Activated naive CD4-positive, alpha-beta T cell treated with Interleukin-2 at 50 U/mL for 16 hours (primary cell): ENCODE results near the gene ZCCHC9.
"Not testable (repeated sequence)": the region's sequence is repeated elsewhere in the genome, so short reads cannot be mapped to it uniquely, and the experiment has no call there.

Experiments
- DNase-seq: peaks from one replicate; pipeline ENCODE4 v3.0.0-alpha.2; 2020

Gene ZCCHC9, protein sequence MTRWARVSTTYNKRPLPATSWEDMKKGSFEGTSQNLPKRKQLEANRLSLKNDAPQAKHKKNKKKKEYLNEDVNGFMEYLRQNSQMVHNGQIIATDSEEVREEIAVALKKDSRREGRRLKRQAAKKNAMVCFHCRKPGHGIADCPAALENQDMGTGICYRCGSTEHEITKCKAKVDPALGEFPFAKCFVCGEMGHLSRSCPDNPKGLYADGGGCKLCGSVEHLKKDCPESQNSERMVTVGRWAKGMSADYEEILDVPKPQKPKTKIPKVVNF

DNA sequence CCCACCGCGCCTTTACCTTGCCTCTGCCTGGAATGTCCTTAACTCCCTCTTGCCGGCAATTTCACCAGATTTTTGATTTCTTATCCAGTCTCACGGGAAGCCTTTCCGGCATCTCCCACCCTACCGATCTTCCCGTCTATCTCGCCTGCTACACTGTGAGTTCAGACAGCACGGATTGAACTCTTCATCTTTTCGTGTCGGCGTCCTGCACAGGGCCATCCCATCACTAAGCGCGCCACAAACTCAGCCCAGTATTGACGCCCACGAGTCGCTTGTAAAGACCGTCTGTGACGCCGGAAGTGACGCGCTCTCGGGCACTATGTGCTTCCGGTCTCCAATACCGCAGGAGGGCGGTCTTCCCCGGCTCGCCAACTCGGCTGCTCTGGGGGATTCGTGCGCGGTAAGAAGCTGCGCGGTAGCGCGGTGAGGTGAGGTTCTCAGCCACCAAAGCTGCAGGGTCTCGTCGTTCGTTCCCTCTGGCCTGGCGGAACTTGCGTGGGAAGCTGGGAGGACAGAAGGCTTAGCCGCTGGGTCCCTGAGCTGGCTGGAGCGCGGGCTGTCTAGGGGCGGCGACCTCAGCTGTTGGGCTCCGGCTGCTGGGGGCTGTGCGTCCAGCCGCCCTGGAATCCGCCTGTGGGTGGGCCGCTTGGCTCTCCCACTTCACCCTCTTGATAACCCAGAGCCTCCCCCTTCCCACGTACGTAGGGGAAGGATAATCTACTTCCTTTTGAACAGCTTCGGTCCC, at the start of gene ZCCHC9:
Gene ZCCHC9 (plus strand): TSS at position 317 of the 745 bp plus-strand sequence. CDS start 3,171 bp downstream, outside the sequence.
- DNase-seq: peak; percentile 92

DNA sequence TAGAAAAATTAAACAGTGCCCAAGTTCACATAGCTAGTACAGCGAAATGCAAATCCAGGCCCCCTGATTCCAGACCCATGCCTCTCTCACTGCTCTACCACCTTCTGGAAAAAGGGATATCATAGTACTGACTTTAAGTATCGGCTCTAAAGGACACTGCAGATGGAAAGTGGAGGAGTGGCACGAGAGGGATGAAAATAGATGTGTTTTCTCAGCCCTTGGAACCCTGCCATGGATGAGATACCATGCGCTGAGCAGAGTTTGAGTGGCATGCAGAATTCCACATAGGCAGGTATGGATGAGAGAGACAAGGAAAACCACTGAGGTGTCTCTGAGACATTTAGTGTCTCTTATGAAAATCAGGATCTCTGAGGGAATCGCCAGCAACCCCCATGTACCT, 49.5 kb upstream of the ZCCHC9 start:
- no peak for DNase-seq

DNA sequence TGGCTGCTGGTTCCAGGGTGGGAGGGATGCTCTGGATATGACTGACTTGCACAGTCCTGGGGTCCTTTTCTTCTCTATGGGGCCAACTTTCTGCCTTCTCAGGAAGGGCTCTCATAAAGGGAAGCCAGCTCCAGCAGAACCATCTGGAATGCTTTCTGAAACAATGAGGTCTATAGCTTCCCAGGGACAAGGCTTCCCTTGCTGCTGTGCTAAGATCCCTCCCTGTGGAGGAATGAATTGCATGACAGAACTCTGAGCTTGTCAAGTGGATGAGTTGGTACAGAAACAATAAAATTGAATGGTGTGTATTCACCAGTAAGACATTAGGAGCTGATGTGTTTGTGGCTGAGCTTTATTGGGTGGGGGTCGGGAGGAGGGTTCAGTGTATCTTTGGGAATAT, 48.5 kb upstream of the ZCCHC9 start:
- no peak for DNase-seq

DNA sequence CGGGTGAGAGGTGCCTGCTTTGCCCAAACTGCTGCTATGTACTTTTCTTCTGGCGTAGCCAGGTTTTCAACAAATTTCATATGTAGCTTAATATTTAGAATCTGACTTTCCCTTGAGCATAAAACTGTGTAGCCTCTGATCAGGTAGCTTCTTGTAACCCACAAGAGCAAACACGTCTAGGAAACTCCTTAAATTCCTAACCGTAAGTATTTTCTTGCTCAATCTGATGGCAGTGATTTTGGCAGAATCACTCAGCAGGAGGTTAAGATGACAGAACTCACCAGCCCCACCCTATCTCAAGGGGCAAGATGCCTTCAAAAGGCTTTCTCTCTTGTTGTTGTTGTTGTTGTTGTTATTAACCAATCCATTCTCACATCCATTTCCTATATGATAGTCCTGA, 47.5 kb upstream of the ZCCHC9 start:
- no peak for DNase-seq

DNA sequence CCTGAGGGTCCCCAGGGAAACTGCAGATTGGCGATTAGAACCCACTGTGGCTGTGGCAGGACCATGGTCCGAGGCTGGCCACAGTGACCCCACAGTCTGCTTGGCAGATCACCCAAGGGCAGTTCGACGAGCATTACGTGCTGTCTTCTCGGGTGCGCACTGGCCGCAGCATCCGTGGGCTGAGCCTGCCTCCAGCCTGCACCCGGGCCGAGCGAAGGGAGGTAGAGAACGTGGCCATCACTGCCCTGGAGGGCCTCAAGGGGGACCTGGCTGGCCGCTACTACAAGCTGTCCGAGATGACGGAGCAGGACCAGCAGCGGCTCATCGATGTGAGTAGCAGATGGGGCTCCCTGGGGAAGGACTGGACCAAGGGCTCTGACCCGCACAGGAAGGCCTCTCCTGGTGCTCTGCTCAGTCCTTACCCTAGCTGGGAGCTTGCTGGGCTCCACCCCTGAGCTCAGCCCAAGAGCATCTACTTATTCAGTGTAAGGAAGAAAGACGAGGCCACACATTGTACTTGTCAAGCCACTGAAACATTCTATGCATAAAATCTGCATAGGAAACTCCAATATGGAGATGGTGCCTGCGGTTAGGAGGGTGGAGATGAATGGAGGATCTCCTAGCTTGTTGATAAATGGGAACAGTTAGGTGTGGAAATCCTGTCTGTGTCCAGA, 46.4 kb upstream of the ZCCHC9 start:
- no peak for DNase-seq

DNA sequence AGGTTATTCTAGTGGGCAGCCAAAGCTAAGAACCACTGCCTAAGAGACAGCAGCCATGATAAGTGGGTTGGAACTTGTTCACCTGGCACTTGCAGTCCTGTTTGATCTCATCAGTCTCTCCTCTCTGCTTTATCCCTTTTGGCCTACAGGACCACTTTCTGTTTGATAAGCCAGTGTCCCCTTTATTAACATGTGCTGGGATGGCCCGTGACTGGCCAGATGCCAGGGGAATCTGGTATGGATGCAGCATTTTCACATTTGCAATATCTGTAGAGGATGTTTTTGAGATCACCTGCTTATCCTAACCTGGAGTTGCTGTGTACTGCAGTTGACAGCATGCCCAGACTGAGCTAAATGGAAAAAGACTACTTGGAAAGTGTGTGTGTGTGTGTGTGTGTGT, 44.6 kb upstream of the ZCCHC9 start:
- no peak for DNase-seq

DNA sequence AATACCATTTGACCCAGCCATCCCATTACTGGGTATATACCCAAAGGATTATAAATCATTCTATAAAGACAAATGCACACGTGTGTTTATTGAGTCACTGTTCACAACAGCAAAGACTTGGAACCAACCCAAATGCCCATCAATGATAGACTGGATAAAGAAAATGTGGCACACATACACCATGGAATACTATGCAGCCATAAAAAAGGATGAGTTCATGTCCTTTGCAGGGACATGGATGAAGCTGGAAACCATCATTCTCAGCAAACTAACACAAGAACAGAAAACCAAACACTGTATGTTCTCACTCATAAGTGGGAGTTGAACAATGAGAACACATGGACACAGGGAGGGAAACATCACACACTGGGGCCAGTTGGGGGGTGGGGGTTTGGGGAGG, 38.6 kb upstream of the ZCCHC9 start:
- DNase-seq: not testable (repeated sequence)

DNA sequence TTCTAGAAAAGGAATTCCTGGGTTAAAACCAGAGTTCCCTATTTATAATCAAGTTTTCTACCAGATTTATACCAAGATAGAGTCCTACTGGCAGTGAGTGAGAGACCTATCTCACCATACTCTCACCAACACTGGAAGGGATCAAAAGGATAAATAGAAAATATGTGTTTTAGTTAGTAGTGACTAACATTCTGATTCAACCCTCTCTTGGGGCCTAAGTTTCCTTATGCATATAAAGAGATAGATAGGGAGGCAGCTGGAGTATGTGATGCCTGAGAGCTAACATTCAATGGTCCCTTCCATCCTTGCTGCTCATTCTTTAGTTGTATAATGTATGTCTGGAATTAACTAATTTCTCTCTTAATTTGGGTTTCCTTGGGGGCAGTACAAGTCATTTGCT, 36.3 kb upstream of the ZCCHC9 start:
- no peak for DNase-seq

DNA sequence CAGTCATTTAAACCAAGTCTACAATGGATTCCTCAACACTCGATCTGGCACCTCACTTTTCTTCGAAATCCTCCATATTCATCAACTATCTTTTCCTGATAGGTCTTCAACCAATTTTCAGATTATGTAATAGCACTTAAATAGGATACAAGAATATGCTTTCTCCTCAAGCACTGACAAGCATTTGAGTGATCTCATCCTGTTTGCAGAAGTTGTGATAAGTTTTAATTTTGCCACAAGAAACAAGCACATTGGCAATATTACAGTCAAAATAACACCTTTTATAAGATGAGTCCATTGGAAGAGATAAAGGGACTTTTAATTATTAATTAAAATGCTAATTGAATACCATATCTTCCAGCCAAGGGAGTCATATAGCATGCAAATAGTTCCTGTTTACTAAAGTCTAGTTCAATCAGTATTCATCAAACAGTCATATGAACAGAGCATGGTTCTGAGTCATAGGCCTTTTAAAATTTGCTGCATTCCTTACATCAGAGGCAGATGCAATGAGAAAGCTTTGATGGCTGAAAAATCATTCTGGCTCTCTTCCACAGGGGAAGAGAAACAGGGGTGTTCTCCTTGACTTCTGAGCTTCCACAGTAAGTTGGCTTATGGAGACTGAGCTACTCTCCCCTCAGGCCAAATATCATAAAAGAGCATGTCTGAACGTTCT, 32.7 kb upstream of the ZCCHC9 start:
- DNase-seq: no peak

DNA sequence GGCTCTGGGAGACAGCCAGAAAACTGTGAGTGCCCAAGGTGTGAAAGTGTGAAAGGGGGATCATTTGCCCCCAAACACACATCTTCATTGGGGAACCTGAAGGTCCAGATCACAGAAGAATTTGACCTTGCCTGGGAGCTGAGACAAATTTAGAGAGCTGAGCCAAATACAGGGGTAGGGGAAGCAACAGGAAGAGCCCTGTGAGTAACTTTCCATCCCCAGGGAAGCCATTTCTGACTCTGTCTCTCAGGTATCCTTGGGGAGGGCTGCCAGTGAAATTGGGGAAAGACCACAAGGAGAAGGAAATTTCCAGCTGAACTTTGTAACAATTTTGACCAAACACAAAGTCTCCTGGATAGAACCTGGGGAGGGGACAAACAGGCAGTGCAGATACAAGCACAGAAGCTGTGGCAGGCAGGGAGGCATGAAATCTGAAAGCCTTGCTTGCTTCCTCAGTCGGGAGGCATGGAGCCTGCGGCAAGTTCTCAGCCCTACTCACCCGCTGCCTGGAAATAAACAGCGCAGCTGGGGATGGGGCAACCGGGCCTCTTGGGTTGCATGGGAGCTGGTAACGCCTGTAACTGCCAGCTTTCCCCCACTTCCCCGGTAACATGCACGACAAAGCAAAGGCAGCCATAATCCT, 31.5 kb upstream of the ZCCHC9 start:
- DNase-seq: no peak

DNA sequence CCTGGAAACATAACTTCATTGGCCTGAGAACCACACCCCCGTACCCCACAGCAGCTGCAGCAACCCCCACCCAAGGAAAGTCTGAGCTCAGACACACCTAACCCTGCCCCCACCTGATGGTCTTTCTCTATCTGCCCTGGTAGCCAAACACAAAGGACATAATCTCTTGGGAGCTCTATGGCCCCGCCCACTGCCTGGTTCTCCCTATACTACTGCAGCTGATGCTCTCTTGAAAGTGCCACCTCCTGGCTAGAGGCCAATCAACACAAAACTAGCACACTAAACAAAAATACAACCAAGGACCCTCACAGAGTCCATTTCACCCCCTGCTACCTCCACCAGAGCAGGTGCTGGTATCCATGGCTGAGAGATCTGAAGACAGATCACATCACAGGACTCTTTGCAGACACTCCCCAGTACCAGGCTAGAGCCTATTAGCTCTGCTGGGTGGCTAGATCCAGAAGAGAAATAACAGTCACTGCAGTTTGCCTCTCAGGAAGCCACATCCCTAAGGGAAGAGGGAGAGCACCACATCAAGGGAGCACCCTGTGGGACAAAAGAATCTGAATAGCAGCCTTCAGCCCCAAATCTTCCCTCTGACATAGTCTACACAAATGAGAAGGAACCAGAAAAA, 30.9 kb upstream of the ZCCHC9 start:
- not testable (repeated sequence) for DNase-seq

DNA sequence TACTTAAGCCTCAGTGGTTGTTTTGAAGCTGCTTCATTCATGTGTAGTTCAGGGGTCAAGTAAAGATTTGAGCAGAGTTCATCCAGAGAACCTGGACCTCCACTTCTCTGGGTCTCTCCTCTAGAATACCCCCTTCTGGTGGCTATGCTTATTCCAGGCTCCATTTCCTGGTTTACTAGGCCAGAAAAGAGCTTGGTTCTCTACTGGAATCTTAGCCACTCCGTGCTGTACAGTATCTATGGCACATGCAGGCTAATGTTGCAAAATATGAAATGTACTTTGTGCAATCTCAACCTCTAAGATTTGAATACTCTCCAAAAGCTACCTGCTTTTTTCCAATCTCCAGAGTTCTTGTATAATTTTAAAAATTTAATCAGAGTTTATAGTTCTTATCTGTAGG, 17.4 kb upstream of the ZCCHC9 start:
- no peak for DNase-seq

DNA sequence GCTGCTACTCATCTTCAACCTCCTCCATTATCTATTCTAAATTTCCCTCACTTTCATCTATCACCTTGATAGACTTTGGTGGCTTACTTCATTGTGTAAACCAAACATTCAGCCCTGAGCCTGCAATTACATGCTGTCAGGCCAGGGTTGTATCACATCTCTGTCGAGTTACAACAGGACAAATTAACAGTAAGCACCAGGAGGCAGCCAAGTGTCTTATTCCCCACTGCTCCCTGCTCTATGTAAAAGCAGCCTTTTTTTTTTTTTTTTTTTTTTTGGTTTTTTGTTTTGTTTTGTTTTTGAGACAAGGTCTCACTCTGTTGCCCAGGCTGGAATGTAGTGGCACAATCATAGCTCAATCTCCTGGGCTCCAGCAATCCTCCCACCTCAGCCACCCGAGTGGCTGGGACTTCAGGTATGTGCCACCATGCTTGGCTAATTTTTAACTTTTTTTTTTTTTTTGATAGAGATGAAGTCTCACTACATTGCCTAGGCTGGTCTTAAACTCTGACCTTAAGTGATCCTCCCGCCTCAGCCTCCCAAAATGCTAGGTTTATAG, 15.2 kb upstream of the ZCCHC9 start:
- DNase-seq: no peak

DNA sequence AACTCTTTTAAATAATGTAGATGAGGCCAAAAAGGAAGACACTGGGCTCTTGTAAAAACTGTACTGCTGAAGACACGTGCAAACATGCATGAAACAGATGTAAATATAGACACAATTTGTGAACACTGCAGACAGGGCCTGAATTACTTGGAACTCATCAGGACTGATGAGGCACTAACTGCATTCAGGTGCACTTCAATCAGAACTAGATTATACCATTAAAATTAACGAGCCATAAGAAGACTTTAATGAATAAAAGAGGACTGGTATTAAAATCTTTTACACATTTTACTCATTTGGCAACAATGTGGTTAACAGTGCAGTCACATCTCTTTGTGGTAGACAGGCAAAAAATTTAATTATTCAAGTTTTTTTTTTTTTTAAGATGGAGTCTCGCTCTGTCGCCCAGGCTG, 13.4 kb upstream of the ZCCHC9 start:
- no peak for DNase-seq

DNA sequence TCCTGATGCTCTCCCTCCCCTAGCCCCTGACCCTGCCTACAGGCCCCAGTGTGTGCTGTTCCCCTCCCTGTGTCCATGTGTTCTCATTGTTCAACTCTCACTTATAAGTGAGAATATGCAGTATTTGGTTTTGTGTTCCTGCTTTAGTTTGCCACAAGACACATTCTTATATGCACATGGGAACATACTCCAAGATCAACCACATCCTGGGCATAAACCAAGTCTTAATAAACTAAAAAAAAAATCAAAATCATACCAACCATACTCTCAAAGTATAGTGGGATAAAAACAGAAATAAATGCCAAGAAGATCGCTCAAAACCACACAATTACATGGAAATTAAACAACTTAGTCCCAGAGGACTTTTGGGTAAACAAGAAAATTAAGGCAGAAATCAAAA, 11.2 kb upstream of the ZCCHC9 start:
- no peak for DNase-seq

DNA sequence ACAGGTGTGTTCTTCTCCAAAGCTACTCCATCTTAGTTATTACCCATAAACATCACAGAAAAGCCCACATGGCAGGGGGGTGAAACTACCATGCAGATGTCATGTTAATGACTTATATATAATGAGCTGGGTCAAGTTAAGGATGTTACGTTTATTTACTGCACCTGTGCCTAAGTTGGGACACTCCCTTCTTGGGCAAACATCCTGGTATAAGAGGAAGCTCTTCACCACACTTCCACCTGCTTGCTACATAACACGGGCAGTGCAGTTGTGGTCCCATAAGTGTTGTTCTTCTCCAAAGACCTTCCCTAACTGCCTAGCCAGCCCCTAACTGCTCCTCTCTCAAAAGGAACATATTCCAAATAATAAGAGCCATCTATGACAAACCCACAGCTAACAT, 9.3 kb upstream of the ZCCHC9 start:
- no peak for DNase-seq

DNA sequence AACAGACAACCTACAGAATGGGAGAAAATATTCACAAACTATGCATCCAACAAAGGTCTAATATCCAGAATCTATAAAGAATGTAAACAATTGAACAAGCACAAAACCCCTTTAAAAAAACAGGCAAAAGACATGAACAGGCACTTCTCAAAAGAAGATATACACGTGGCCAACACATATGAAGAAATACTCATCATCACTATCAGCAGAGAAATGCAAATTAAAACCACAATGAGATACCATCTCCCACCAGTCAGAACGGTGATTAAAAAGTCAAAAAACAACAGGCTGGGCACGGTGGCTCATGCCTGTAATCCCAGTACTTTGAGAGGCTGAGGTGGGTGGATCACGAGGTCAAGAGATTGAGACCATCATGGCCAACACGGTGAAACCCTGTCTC, 7.4 kb upstream of the ZCCHC9 start:
- not testable (repeated sequence) for DNase-seq

DNA sequence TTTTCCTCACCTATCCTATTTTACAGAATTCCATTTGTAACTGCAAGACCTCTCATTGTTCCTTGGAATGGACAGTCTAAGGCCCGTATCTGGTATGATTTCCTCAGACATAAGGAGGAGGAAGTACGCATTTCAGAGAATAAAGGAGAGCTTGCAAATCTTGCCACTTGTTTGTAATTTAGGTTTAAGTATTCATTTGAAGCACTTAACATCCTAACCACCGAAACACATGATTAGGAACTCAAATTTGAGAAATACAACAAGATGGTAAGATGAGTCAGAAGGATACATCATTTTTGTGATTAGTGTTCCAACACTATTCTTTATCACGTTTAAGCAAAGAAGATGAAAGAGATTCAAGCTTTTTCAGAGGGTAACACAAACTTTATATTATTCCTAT, 3.9 kb upstream of the ZCCHC9 start:
- DNase-seq: no peak

DNA sequence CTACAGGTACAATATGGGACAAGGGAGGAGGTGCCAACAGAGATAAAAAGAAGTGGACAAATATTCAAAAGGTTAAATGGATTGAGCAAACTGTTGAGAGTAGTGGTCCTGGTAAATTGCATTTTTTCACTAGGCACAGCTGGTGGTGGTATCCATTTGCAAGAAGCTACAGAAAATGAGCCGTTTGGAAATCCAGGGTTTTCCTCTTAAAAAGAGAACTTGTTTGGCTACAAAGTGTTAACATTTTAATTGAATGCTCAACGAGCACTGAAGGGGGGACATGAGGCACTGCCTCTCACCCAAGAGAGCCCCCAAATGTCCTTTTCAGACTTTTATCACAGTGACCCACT, 491 bp upstream of the ZCCHC9 start:
- no peak for DNase-seq

DNA sequence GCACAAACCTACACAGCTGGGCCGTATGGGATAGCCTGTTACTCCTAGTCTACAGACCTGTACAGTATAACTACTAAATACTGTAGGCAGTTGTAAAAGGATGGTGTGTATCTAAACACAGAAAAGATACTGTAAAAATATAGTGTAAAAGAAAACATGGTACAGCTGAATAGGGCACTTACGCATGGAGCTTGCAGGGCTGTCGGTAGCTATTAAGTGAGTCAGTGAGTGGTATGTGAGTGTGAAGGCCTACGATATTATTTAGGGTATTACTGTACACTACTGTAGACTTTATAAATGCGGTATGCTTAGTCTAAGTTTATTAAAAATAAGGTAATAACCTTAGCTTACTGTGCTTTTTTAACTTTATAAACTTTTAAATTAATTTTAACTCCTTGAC, 1.2 kb downstream of the ZCCHC9 start:
- DNase-seq: no peak

DNA sequence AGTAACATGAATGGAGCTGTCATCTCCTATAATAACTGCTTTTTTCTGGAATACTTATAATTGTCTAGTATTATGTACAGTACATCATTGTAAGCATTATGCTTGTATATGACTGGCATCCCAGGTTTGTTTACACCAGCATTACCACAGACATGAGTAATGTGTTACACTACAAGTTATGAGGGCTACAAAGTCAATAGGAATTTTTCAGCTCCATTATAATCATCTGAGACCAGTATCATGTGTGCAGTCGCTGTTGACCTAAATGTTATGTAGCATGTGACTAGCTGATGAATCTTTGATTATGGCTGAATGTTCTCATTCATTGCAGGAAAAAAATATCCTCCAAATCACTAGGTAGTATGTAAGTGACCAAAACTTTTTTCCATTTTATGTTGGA, 2.2 kb downstream of the ZCCHC9 start:
- no peak for DNase-seq

DNA sequence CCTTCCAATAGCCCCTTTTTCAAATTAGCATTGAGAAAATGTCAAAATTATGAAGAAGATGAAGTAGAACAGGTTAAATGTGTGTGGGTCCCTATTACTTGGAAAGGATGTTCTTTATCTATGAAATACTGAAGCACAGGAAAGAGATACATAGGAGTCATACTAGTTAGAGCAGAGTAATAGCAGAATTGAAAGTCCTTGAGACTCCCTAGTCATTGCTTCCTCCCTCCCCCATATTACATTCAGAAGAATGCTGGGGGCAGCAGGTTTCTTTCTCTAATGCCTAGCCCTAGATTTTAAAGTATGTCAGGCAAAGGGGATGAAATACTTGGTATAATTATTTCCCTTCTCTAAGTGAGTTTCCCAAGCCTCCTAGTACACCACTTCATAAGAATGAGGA, 4.4 kb downstream of the ZCCHC9 start:
- DNase-seq: no peak
